Ishikawa (cell line): ENCODE results near the gene RPL36A.

Experiments used
- EP300 ChIP-seq: IDR thresholded peaks from 2 replicates; pipeline ENCODE4 v1.6.1; 2012; ENCODE audit warnings: borderline replicate concordance
- MAX ChIP-seq: IDR thresholded peaks from 2 replicates; pipeline ENCODE4 v1.6.1; 2012
- TAF1 ChIP-seq: IDR thresholded peaks from 2 replicates; pipeline ENCODE4 v1.6.1; 2012; ENCODE audit warnings: low read depth, mild to moderate bottlenecking
- TEAD4 ChIP-seq: IDR thresholded peaks from 2 replicates; pipeline ENCODE4 v1.6.1; 2012

- no peak for TF ChIP-seq TAF1
- TF ChIP-seq MAX = no peak
- TF ChIP-seq EP300 = no peak
- no peak for TF ChIP-seq TEAD4
These were observed 22.0 kb upstream of the RPL36A start for GRCh38 chrX:101368800-101369199.
